Caco-2 (cell line): ENCODE measurements around the gene MUC5AC. TPM values are rescaled to one million over a fixed set of nuclear protein-coding genes. Genes with fewer than 3 reads are reported as not detected.

Source experiments
- BruUV-seq: library from RNA; stranded (reverse); fragments of 400-500 nt; replicated peaks from 2 replicates; lab custom pipeline; 2021; lab: Mats Ljungman, UMichigan
- CTCF ChIA-PET: fragments of 300-600 bp; sonication (Branson Sonifier 250); formaldehyde crosslinking; loops from one replicate; lab custom pipeline; 2022; ENCODE audit warnings: antibody characterized with exemption; lab: Charles Lee
- POLR2A ChIA-PET: fragments of 300-600 bp; sonication (Branson Sonifier 250); formaldehyde crosslinking; loops from one replicate; lab custom pipeline; 2022; ENCODE audit warnings: antibody characterized with exemption; lab: Charles Lee
- DNase-seq, 2 experiments: peaks; one replicate each; pipeline versions ENCODE4 v3.0.0 to v3.0.0-alpha.2; 2020 to 2022
- H3K27me3 ChIP-seq: replicated peaks from 2 replicates; pipeline ENCODE4 v1.6.0; 2011; ENCODE audit warnings: low read length; ENCODE audit not compliant: control insufficient read depth, insufficient read depth
- H3K36me3 ChIP-seq: 2 replicates; pipeline ENCODE4 v1.5.1; 2011; ENCODE audit warnings: low read length; ENCODE audit not compliant: control insufficient read depth, insufficient read depth
- H3K4me1 ChIP-seq: fragments of 250-450 bp; sonication (Bioruptor Pico); 2 replicates; pipeline ENCODE4 v1.5.1; 2020; ENCODE audit warnings: mild to moderate bottlenecking
- H3K4me3 ChIP-seq: 2 replicates; pipeline ENCODE4 v1.5.1; 2011; ENCODE audit warnings: low read depth, mild to moderate bottlenecking, control low read depth, low read length
- H3K9me3 ChIP-seq: fragments of 250-450 bp; sonication (Bioruptor Pico); 2 replicates; pipeline ENCODE4 v1.5.1; 2020; ENCODE audit warnings: mild to moderate bottlenecking, moderate library complexity
- H3K27ac Mint-ChIP-seq: one replicate; pipeline ENCODE4 v1.8.0; 2022; ENCODE audit warnings: mixed read lengths; ENCODE audit not compliant: unreplicated experiment
- H3K27me3 Mint-ChIP-seq: one replicate; pipeline ENCODE4 v1.8.0; 2022; ENCODE audit warnings: mixed read lengths; ENCODE audit not compliant: insufficient read depth, unreplicated experiment
- H3K36me3 Mint-ChIP-seq: one replicate; pipeline ENCODE4 v1.8.0; 2022; ENCODE audit warnings: mild to moderate bottlenecking, mixed read lengths; ENCODE audit not compliant: insufficient read depth, unreplicated experiment
- H3K4me1 Mint-ChIP-seq: one replicate; pipeline ENCODE4 v1.8.0; 2022; ENCODE audit warnings: low read depth, mixed read lengths; ENCODE audit not compliant: unreplicated experiment
- H3K4me3 Mint-ChIP-seq: one replicate; pipeline ENCODE4 v1.8.0; 2022; ENCODE audit warnings: mild to moderate bottlenecking, moderate library complexity, mixed read lengths; ENCODE audit not compliant: unreplicated experiment
- H3K9me3 Mint-ChIP-seq: one replicate; pipeline ENCODE4 v1.8.0; 2022; ENCODE audit warnings: mixed read lengths; ENCODE audit not compliant: unreplicated experiment
- intact Hi-C: fragments of 100-400 bp; cut with micrococcal nuclease; formaldehyde crosslinking; loops from one replicate; pipeline ENCODE4 v1.10.0; 2022; ENCODE audit not compliant: unreplicated experiment
- total RNA-seq: library from RNA; stranded (reverse); gene quantifications from 2 replicates; pipeline ENCODE4 v1.2.3, GENCODE V29; 2022
- TF ChIP-seq, protein P1 (sequence below), 2 experiments: fragments of 200-600 bp in 1 of 2; IDR thresholded peaks; 1 replicate in 1 of 2; 2 replicates in 1 of 2; pipeline versions ENCODE4 v1.5.1 to v1.8.0; 2011 to 2022; ENCODE audit warnings: antibody characterized with exemption in 1 of 2, control low read depth in 1 of 2, inconsistent platforms in 1 of 2, low read depth in 1 of 2, low read length in 1 of 2, mild to moderate bottlenecking in 1 of 2, moderate library complexity in 1 of 2; ENCODE audit not compliant: insufficient read depth in 1 of 2, severe bottlenecking in 1 of 2, unreplicated experiment in 1 of 2

MUC5AC gene
- total RNA-seq, 1 experiment from 2014 or later = 0.25 TPM

DNA sequence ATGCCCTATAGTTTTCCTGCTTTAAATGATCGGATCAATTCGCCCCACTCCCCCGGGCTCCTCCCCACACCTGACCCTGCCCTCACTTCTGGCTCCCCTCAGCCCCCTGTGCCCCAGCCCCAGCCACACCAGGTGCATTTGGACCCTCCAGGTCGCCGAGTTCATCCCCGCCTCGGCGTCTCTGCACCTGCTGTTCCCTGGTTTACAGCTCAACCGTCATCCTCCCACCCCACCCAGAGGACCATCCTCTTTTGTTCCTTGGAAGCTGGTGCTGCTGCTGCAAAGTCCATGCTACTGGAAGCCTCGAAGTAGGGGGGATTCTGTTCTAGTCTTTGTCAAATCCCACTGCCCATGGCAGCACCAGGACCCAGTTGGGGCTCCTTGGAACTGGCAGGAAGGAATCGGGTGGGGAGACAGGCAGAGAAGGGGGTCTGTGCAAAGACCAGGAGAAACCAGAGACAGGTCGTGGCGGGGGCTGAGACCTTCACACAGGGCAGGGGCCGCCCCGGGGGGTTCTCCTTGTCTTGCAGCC lies 60.6 kb downstream of the MUC5AC start:
- Histone ChIP-seq H3K36me3 (no peaks in the 10 kb centered on the region), H3K4me3 (no peak overlapping the region), H3K27me3 (no peaks in the 10 kb centered on the region), H3K4me1 (no peaks in the 10 kb centered on the region), H3K9me3 (no peaks in the 10 kb centered on the region; the same call in 1 of the 2 replicates)
- intact Hi-C loops = no loop called here
- Mint-ChIP-seq H3K27ac (no peak overlapping the region), H3K36me3 (no peaks in the 10 kb centered on the region), H3K27me3 (peaks cover 12% of the 10 kb centered on the region), H3K4me3 (no peak overlapping the region), H3K4me1 (no peaks in the 10 kb centered on the region), H3K9me3 (no peaks in the 10 kb centered on the region)
- no peak for DNase-seq
- TF ChIP-seq, protein P1, sequence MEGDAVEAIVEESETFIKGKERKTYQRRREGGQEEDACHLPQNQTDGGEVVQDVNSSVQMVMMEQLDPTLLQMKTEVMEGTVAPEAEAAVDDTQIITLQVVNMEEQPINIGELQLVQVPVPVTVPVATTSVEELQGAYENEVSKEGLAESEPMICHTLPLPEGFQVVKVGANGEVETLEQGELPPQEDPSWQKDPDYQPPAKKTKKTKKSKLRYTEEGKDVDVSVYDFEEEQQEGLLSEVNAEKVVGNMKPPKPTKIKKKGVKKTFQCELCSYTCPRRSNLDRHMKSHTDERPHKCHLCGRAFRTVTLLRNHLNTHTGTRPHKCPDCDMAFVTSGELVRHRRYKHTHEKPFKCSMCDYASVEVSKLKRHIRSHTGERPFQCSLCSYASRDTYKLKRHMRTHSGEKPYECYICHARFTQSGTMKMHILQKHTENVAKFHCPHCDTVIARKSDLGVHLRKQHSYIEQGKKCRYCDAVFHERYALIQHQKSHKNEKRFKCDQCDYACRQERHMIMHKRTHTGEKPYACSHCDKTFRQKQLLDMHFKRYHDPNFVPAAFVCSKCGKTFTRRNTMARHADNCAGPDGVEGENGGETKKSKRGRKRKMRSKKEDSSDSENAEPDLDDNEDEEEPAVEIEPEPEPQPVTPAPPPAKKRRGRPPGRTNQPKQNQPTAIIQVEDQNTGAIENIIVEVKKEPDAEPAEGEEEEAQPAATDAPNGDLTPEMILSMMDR (IDR thresholded peaks at IDR 0.05; ENCODE audit: insufficient read depth in 1 of 2, low read depth in 1 of 2, low read length in 1 of 2, severe bottlenecking in 1 of 2, unreplicated experiment in 1 of 2) = no peak
- CTCF ChIA-PET = no interaction called here
- POLR2A ChIA-PET = no interaction called here
- no TSS peak for BruUV-seq

DNA sequence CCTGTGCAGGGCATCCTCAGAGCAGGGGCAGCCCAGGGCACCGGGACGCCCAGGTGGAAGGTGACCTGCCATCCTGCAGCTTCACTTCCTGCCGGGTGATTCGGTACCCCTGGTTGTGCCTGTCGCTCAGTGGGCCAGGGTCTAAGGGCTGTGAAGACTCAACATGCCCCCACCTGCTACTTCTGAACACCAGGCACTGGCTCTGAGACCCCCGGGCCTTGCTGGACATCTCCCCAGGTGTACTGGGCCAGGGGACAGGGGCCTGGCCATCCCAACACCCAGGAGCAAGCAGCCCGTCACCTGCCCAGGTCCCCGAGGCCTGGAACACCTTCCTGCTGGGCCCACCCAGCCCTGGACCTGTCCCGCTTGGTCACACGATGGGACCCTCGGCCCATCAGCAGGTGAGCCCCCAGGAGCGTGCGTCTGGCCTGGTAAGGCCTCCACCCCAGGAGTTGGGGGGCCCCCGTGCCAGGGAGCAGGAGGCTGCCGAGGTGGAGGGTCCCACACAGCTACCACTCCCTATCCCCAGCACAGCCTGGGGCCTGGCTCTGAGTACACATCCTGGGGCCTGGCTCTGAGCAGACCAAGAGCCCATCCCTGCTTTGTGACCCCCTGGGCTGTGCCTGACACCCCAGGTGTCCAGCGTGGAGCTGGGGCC lies 61.2 kb downstream of the MUC5AC start:
- no TSS peak for BruUV-seq
- Histone ChIP-seq H3K9me3 (no peaks in the 10 kb centered on the region; the same call in 1 of the 2 replicates), H3K27me3 (no peaks in the 10 kb centered on the region), H3K4me3 (no peak overlapping the region), H3K36me3 (no peaks in the 10 kb centered on the region), H3K4me1 (no peaks in the 10 kb centered on the region)
- Mint-ChIP-seq H3K27me3 (peaks cover 6% of the 10 kb centered on the region), H3K9me3 (no peaks in the 10 kb centered on the region), H3K4me3 (no peak overlapping the region), H3K36me3 (no peaks in the 10 kb centered on the region), H3K27ac (no peak overlapping the region), H3K4me1 (no peaks in the 10 kb centered on the region)
- ChIA-PET CTCF (no interaction called here), POLR2A (no interaction called here)
- intact Hi-C loops = no loop called here
- no peak for DNase-seq
- TF ChIP-seq, protein P1 (IDR thresholded peaks at IDR 0.05; ENCODE audit: insufficient read depth in 1 of 2, low read depth in 1 of 2, low read length in 1 of 2, severe bottlenecking in 1 of 2, unreplicated experiment in 1 of 2) = no peak

DNA sequence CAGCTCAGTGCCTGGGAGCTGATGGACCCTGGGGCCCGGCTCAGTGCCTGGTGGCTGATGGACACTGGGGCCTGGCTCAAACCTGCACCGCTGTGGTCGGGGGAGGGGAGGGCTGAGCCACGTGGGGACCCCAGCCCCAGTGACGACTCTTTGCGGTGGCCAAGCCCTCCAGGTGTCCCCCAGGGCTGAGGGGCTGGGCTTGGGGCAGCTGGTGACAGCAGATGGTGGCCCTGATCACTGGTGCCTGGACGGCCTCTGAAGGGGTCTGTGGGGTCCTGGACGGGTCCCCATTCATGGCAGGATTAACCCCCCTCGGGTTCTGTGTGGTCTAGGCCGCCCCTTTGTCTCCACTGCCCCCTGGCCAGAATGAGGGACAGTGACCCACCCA lies 61.7 kb downstream of the MUC5AC start:
- Histone ChIP-seq H3K27me3 (no peaks in the 10 kb centered on the region), H3K4me1 (no peaks in the 10 kb centered on the region), H3K36me3 (no peaks in the 10 kb centered on the region), H3K4me3 (no peak overlapping the region), H3K9me3 (no peaks in the 10 kb centered on the region; the same call in 1 of the 2 replicates)
- no peaks in the 10 kb centered on the region for H3K4me1 Mint-ChIP-seq
- no peaks in the 10 kb centered on the region for H3K36me3 Mint-ChIP-seq
- TF ChIP-seq, protein P1 (IDR thresholded peaks at IDR 0.05; ENCODE audit: insufficient read depth in 1 of 2, low read depth in 1 of 2, low read length in 1 of 2, severe bottlenecking in 1 of 2, unreplicated experiment in 1 of 2) = no peak
- peaks cover 6% of the 10 kb centered on the region for H3K27me3 Mint-ChIP-seq
- ChIA-PET POLR2A (no interaction called here), CTCF (no interaction called here)
- intact Hi-C loops = no loop called here
- no peaks in the 10 kb centered on the region for H3K9me3 Mint-ChIP-seq
- no peak overlapping the region for H3K27ac Mint-ChIP-seq
- no TSS peak for BruUV-seq
- no peak for DNase-seq
- no peak overlapping the region for H3K4me3 Mint-ChIP-seq
